Purkinje cell (primary cell): ENCODE data around the gene SPACA5. TPM values are rescaled to one million over a fixed set of nuclear protein-coding genes. Genes with fewer than 3 reads are reported as not detected.

Experiments used
- polyA plus RNA-seq: library from polyadenylated mRNA; unstranded; fragments of >200 nt; fragmentation: Nextera tagmentation; gene quantifications from 2 replicates; pipeline ENCODE4 v1.2.1, GENCODE V29; 2014

Gene SPACA5
- polyA plus RNA-seq, result not detected in 2 replicates

DNA sequence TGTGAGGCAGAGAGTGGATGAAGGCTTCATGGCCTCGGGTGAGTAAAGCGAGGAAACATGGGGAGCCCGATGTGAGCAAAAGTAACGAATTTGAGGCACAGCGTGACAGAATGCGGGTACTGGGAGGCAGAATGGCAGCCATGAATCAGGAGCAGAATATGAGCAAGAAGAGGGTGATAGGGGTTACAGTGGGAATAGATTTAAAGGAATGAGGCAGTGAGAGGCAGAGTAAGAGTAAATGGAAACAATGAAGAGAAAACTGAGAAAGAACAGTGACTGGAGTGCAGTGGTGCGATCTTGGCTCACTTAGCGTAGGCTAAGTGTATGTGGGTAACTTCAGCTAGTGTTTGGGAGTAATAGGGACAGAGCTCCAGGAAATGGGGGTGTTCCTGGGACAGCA, at the start of gene SPACA5:
SPACA5 (plus strand) TSS at position 301 of the 400 bp plus-strand sequence. CDS start 815 bp downstream, outside the sequence.

DNA sequence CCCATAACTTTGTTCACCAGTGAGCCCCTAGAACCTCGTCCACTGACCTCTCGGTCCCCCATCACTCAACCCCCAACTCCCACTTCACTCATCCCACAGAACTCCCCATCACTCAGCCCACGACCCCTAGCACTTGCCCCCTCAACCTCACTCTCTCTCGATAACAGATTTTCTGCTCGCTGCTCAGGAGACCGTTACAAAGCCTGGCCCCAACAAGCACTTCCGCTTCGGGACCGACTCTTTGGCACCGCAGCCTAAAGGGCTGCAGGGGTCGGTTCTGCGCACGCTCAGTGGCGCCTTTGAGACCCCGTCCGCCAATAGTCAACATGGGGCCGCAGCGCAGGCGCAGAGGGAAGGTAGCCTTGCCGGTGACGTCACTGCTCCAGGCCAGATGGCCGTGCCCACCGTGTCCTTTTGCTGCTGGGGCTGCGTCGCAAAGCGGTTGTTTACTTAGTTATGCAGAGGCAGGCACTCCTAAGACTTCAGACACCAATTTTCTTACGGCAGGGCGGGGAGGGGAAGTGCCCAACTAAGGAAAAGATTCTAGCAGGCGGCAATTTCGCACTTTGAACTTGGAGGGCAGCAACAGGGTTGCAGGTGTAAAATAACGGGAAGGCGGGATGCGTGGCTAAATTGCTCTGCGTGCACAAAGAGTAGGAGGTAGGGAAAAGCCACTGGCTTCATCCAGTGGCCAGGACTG, 2.9 kb upstream of the SPACA5 start, which contains the start of gene ZNF182:
ZNF182 (minus strand) TSS at position 232 of the 700 bp plus-strand sequence. CDS start 1,380 bp downstream, outside the sequence.

Other genes with a start within 250 kb of the SPACA5 start
- 0.20 and 1.6 TPM in 2 replicates for gene ZNF81, start 170.1 kb upstream of the SPACA5 start, polyA plus RNA-seq
- 1.6 and 3.4 TPM in 2 replicates for gene ZNF182, start 3.0 kb upstream of the SPACA5 start, polyA plus RNA-seq
- 0.87 and 1.3 TPM in 2 replicates for gene ZNF630, start 64.7 kb downstream of the SPACA5 start, polyA plus RNA-seq
- not detected in 2 replicates for gene SPACA5B, start 123.6 kb downstream of the SPACA5 start, polyA plus RNA-seq
- not detected in 2 replicates for gene SSX5, start 189.8 kb downstream of the SPACA5 start, polyA plus RNA-seq
- not detected in 2 replicates for gene SSX1, start 248.4 kb downstream of the SPACA5 start, polyA plus RNA-seq